ENCODE data around the gene DENND2C.

DENND2C gene

GRCh38 chr1:114620419-114620818, 49.4 kb downstream of the DENND2C start:
- Histone ChIP-seq H3K27ac (ENCODE audit: low read depth, low read length, poor library complexity, severe bottlenecking) (no peak overlapping the region), H2AFZ (ENCODE audit: low read length) (no peak overlapping the region), H3F3A (ENCODE audit: insufficient read depth, low read length) (no peaks in the 10 kb centered on the region), H3K9ac (ENCODE audit: low read length) (no peak overlapping the region), H3K4me3 (ENCODE audit: low read depth, low read length, poor library complexity, severe bottlenecking) (no peak overlapping the region), H3K4me2 (ENCODE audit: low read length) (no peak overlapping the region), H3K36me3 (ENCODE audit: insufficient read depth, low read length) (no peaks in the 10 kb centered on the region), H3K9me3 (ENCODE audit: low read length) (no peaks in the 10 kb centered on the region), H4K20me1 (ENCODE audit: insufficient read depth, low read length) (no peaks in the 10 kb centered on the region), H3K4me1 (ENCODE audit: insufficient read depth, low read length, severe bottlenecking) (no peaks in the 10 kb centered on the region), H3K27me3 (ENCODE audit: insufficient read depth, low read length) (no peaks in the 10 kb centered on the region), H3K79me2 (ENCODE audit: insufficient read depth, low read length) (no peaks in the 10 kb centered on the region), H3K9me2 (ENCODE audit: low read depth, low read length) (no peaks in the 10 kb centered on the region)
- TF ChIP-seq EZH2 (IDR thresholded peaks at IDR 0.05; ENCODE audit: borderline replicate concordance, low read length) (no peak), CTCF (IDR thresholded peaks at IDR 0.05; ENCODE audit: low read length) (peak; percentile 10; the same call in 1 of the 2 replicates)

- H3K27ac ChIP-seq (ENCODE audit: low read depth, low read length, poor library complexity, severe bottlenecking) = no peak overlapping the region
- H3K9me3 ChIP-seq (ENCODE audit: low read length) = no peaks in the 10 kb centered on the region
- H3K9ac ChIP-seq (ENCODE audit: low read length) = no peak overlapping the region
- TF ChIP-seq CTCF (IDR thresholded peaks at IDR 0.05; ENCODE audit: low read length) (no peak), EZH2 (IDR thresholded peaks at IDR 0.05; ENCODE audit: borderline replicate concordance, low read length) (no peak)
- no peaks in the 10 kb centered on the region for H3K36me3 ChIP-seq (ENCODE audit: insufficient read depth, low read length)
- no peaks in the 10 kb centered on the region for H3F3A ChIP-seq (ENCODE audit: insufficient read depth, low read length)
- no peak overlapping the region for H2AFZ ChIP-seq (ENCODE audit: low read length)
- H4K20me1 ChIP-seq (ENCODE audit: insufficient read depth, low read length) = no peaks in the 10 kb centered on the region
- H3K4me1 ChIP-seq (ENCODE audit: insufficient read depth, low read length, severe bottlenecking) = no peaks in the 10 kb centered on the region
- no peaks in the 10 kb centered on the region for H3K27me3 ChIP-seq (ENCODE audit: insufficient read depth, low read length)
- H3K9me2 ChIP-seq (ENCODE audit: low read depth, low read length) = no peaks in the 10 kb centered on the region
- no peaks in the 10 kb centered on the region for H3K79me2 ChIP-seq (ENCODE audit: insufficient read depth, low read length)
- no peak overlapping the region for H3K4me2 ChIP-seq (ENCODE audit: low read length)
- H3K4me3 ChIP-seq (ENCODE audit: low read depth, low read length, poor library complexity, severe bottlenecking) = no peak overlapping the region
Measured at GRCh38 chr1:114618606-114619005, 51.2 kb downstream of the DENND2C start.

GRCh38 chr1:114610546-114611245, 59.2 kb downstream of the DENND2C start:
- H3K9me2 ChIP-seq (ENCODE audit: low read depth, low read length) = no peaks in the 10 kb centered on the region
- no peaks in the 10 kb centered on the region for H3K4me1 ChIP-seq (ENCODE audit: insufficient read depth, low read length, severe bottlenecking)
- H3K4me2 ChIP-seq (ENCODE audit: low read length) = no peak overlapping the region
- no peaks in the 10 kb centered on the region for H3F3A ChIP-seq (ENCODE audit: insufficient read depth, low read length)
- H3K4me3 ChIP-seq (ENCODE audit: low read depth, low read length, poor library complexity, severe bottlenecking) = no peak overlapping the region
- H3K9me3 ChIP-seq (ENCODE audit: low read length) = no peaks in the 10 kb centered on the region
- no peaks in the 10 kb centered on the region for H4K20me1 ChIP-seq (ENCODE audit: insufficient read depth, low read length)
- no peak for TF ChIP-seq CTCF (IDR thresholded peaks at IDR 0.05; ENCODE audit: low read length)
- no peak for TF ChIP-seq EZH2 (IDR thresholded peaks at IDR 0.05; ENCODE audit: borderline replicate concordance, low read length)
- no peaks in the 10 kb centered on the region for H3K36me3 ChIP-seq (ENCODE audit: insufficient read depth, low read length)
- no peak overlapping the region for H2AFZ ChIP-seq (ENCODE audit: low read length)
- no peaks in the 10 kb centered on the region for H3K79me2 ChIP-seq (ENCODE audit: insufficient read depth, low read length)
- no peak overlapping the region for H3K9ac ChIP-seq (ENCODE audit: low read length)
- no peak overlapping the region for H3K27ac ChIP-seq (ENCODE audit: low read depth, low read length, poor library complexity, severe bottlenecking)
- H3K27me3 ChIP-seq (ENCODE audit: insufficient read depth, low read length) = no peaks in the 10 kb centered on the region

All from OCI-LY1 (cell line).